Keratinocyte (primary cell): ENCODE data around the gene SPATA16.

Experiments
- EZH2 ChIP-seq: IDR thresholded peaks from one replicate; pipeline ENCODE4 v1.6.1; 2012; ENCODE audit warnings: inconsistent platforms, mild to moderate bottlenecking, low read length, moderate library complexity
- TF ChIP-seq, protein P1 (sequence below), 3 experiments: IDR thresholded peaks in 1 of 3; conservative IDR thresholded peaks in 1 of 3; optimal IDR thresholded peaks in 1 of 3; 2 replicates in 2 of 3; 3 replicates in 1 of 3; pipeline versions ENCODE3 to v1.5.1; 2011; ENCODE audit warnings: low read length in 3 of 3, mild to moderate bottlenecking in 3 of 3, moderate library complexity in 2 of 3, control low read depth in 1 of 3, inconsistent platforms in 1 of 3; ENCODE audit not compliant: insufficient read depth in 2 of 3; ENCODE audit errors: extremely low read depth in 1 of 3

DNA sequence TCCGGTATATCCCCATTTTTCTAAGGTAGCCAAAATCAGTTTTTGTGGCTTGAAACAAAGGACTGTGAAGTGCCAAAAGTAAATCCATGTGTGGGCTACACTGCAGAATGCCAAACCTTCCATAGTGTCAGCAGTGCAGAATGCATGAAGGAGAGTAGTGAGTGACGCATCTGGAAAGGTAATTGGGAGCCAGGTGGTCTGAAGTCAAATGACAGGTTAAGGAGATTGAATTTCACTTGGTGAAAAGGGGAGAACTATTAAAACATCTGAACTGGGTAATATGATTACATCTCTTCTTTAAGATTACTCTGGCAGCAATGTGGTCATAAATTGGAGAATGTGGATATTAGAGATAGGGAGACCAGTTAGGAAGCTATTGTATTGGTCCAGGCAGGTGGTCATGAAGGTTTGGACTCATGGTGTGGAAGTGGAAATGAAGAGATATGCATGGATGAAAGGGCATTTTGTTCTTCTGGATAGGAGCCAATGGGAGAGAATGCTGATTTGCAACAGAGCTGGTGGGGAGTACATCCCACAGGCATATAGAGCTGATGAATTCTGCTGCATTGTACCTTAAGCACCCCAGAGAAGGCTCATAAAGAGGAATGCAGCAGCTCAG, 272.3 kb downstream of the SPATA16 start:
- TF ChIP-seq EZH2 = no peak
- TF ChIP-seq, protein P1, sequence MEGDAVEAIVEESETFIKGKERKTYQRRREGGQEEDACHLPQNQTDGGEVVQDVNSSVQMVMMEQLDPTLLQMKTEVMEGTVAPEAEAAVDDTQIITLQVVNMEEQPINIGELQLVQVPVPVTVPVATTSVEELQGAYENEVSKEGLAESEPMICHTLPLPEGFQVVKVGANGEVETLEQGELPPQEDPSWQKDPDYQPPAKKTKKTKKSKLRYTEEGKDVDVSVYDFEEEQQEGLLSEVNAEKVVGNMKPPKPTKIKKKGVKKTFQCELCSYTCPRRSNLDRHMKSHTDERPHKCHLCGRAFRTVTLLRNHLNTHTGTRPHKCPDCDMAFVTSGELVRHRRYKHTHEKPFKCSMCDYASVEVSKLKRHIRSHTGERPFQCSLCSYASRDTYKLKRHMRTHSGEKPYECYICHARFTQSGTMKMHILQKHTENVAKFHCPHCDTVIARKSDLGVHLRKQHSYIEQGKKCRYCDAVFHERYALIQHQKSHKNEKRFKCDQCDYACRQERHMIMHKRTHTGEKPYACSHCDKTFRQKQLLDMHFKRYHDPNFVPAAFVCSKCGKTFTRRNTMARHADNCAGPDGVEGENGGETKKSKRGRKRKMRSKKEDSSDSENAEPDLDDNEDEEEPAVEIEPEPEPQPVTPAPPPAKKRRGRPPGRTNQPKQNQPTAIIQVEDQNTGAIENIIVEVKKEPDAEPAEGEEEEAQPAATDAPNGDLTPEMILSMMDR (optimal IDR thresholded peaks at IDR 0.05 in 1 of 3, IDR thresholded peaks at IDR 0.05 in 1 of 3, conservative IDR thresholded peaks at IDR 0.05 in 1 of 3; ENCODE audit: extremely low read depth in 1 of 3, insufficient read depth in 2 of 3, low read length in 3 of 3) = no peak
